Measurements from ENCODE around the gene GPD2.

GRCh38 chr2:156483741-156484173, 47.6 kb downstream of the GPD2 start:
- TF ChIP-seq RARB (CRISPR knock-in tag; IDR thresholded peaks at IDR 0.05) (no peak), CREB5 (CRISPR knock-in tag; IDR thresholded peaks at IDR 0.05; ENCODE audit: low read depth) (no peak), BACH2 (CRISPR knock-in tag; IDR thresholded peaks at IDR 0.05; ENCODE audit: borderline replicate concordance) (no peak)
- TF ChIP-seq, protein P1, sequence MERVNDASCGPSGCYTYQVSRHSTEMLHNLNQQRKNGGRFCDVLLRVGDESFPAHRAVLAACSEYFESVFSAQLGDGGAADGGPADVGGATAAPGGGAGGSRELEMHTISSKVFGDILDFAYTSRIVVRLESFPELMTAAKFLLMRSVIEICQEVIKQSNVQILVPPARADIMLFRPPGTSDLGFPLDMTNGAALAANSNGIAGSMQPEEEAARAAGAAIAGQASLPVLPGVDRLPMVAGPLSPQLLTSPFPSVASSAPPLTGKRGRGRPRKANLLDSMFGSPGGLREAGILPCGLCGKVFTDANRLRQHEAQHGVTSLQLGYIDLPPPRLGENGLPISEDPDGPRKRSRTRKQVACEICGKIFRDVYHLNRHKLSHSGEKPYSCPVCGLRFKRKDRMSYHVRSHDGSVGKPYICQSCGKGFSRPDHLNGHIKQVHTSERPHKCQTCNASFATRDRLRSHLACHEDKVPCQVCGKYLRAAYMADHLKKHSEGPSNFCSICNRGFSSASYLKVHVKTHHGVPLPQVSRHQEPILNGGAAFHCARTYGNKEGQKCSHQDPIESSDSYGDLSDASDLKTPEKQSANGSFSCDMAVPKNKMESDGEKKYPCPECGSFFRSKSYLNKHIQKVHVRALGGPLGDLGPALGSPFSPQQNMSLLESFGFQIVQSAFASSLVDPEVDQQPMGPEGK (CRISPR knock-in tag; IDR thresholded peaks at IDR 0.05; ENCODE audit: borderline replicate concordance), result no peak

All from SK-N-SH treated with all-trans-retinoic acid at 6 μM for 48 hours (cell line).